ENCODE results near the gene CTTNBP2. TPM values are rescaled to one million over a fixed set of nuclear protein-coding genes. Genes with fewer than 3 reads are reported as not detected.

Gene CTTNBP2
- total and polyA plus RNA-seq, 10 of the 15 experiments (the other 5 are each of a cell fraction or from before 2014, with no cell fraction given), result 0.04 to 0.43 TPM; not detected in 8

- no peak overlapping the region for H2AFZ ChIP-seq (ENCODE audit: control insufficient read depth, low read depth, low read length)
- 0 out of 4 replicates have a peak, but pooled peaks cover 1 to 5% of the 10 kb centered on the region in 2 experiments for H3K27me3 ChIP-seq (replicated peaks in 1 of 2; ENCODE audit: control insufficient read depth in 2 of 2, insufficient read depth in 2 of 2, low read length in 1 of 2)
- ChIA-PET CTCF (interaction anchor here (1.4 to 1.6 kb wide), 2 partner anchors 49 to 400 kb away, joined by 4 to 5 read pairs; no protein-coding TSS in a partner anchor), POLR2A (no interaction called here), SMC1A (ENCODE audit: uncharacterized antibody, unreplicated experiment) (interaction anchor here (1.6 kb wide), 1 partner anchor 38 kb away, joined by 5 read pairs; no protein-coding TSS in a partner anchor), RAD21 (ENCODE audit: unreplicated experiment) (interaction anchor here (0.9 kb wide), 1 partner anchor 49 kb away, joined by 3 read pairs; no protein-coding TSS in a partner anchor)
- DNase-seq (ENCODE audit: low read depth, low spot score) (no peak), ATAC-seq (0 out of 3 replicates have a peak, but pooled peaks have one; percentile 17), FAIRE-seq (no peak)
- no peak overlapping the region for H3K27ac ChIP-seq (ENCODE audit: control insufficient read depth, insufficient read depth)
- H3K9me3 ChIP-seq (replicated peaks; ENCODE audit: control insufficient read depth, insufficient read depth, low read length), result no peaks in the 10 kb centered on the region
- H3K4me2 ChIP-seq (ENCODE audit: control insufficient read depth, insufficient read depth), result no peak overlapping the region
- H3K4me1 ChIP-seq (ENCODE audit: control insufficient read depth, insufficient read depth, low read length), result no peaks in the 10 kb centered on the region
- H3K79me2 ChIP-seq (ENCODE audit: control insufficient read depth, insufficient read depth, low read length), result no peaks in the 10 kb centered on the region
- 3% methylated on average over 3 of the region's 3 CpGs for WGBS (ENCODE audit: insufficient coverage, insufficient replicate concordance, low lambda C conversion rate, missing lambda C conversion rate)
- H3K9ac ChIP-seq (ENCODE audit: control insufficient read depth, insufficient read depth, low read length), result no peak overlapping the region
- intact Hi-C loops (cut with micrococcal nuclease; ENCODE audit: unreplicated experiment), result no loop called here
- H4K20me1 ChIP-seq (ENCODE audit: control insufficient read depth, insufficient read depth), result no peaks in the 10 kb centered on the region
- no TSS peak for BruUV-seq (replicated peaks)
- no peak overlapping the region for H3K4me3 ChIP-seq
- no peaks in the 10 kb centered on the region for H3K36me3 ChIP-seq (ENCODE audit: control insufficient read depth in 2 of 2, insufficient read depth in 2 of 2, low read length in 1 of 2)
- TF ChIP-seq SMAD5 (IDR thresholded peaks at IDR 0.05; ENCODE audit: low read depth), result no peak
- TF ChIP-seq JUNB (IDR thresholded peaks at IDR 0.05), result 0 out of 2 replicates have a peak, but pooled peaks have one; percentile 11
- TF ChIP-seq RELB (IDR thresholded peaks at IDR 0.05; ENCODE audit: low read depth), result 0 out of 2 replicates have a peak, but pooled peaks have one; percentile 42
- no peak for TF ChIP-seq ZZZ3 (IDR thresholded peaks at IDR 0.05; ENCODE audit: control insufficient read depth, insufficient read length, low read depth)
- no peak for TF ChIP-seq NBN (IDR thresholded peaks at IDR 0.05)
- no peak for TF ChIP-seq GATAD2B (conservative IDR thresholded peaks at IDR 0.05; ENCODE audit: low read depth)
- TF ChIP-seq IKZF1 (conservative IDR thresholded peaks at IDR 0.05), result peak; percentile 48
- peak; percentile 46 to 56; a peak in 2 of 4 replicates for TF ChIP-seq IKZF2 (IDR thresholded peaks at IDR 0.05)
- no peak for TF ChIP-seq ATF2 (IDR thresholded peaks at IDR 0.05; ENCODE audit: low read length)
- TF ChIP-seq RB1 (IDR thresholded peaks at IDR 0.05; ENCODE audit: borderline replicate concordance), result no peak
- in situ Hi-C loops (cut with MboI), result no loop called here
Observed at GRCh38 chr7:117800406-117800805, 72.8 kb downstream of the CTTNBP2 start.
